ENCODE results near the gene CORO1C.

DNA sequence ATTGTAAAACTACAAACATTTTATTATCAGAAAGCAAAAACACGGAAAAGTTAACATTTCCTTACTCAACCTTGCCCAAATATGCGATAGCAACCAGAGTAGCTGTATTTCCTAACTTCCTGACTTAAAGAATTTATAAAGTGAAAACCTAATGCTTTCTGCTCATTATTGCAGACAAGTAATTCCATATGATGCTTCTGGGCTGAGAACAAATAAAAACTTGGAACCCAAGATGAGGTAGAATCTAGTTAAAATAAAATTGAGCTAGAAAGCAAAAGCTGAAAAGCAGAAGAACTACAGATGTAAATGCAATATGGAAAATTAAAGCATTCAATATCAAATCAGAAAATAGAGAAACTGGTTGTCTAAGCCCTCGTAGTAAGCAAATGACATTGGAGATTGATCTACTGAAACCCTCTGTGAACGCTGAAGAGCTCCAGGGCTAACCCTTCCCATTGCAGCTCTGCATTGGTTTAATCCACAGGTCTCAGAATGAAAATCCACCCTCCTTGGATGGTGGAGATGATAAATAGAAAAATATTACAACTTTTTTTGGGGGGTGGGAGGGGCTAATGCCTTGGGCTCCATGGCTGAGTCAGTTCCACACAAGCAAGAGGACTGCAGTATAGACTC, 40.7 kb downstream of the CORO1C start:
- TF ChIP-seq, protein P1, sequence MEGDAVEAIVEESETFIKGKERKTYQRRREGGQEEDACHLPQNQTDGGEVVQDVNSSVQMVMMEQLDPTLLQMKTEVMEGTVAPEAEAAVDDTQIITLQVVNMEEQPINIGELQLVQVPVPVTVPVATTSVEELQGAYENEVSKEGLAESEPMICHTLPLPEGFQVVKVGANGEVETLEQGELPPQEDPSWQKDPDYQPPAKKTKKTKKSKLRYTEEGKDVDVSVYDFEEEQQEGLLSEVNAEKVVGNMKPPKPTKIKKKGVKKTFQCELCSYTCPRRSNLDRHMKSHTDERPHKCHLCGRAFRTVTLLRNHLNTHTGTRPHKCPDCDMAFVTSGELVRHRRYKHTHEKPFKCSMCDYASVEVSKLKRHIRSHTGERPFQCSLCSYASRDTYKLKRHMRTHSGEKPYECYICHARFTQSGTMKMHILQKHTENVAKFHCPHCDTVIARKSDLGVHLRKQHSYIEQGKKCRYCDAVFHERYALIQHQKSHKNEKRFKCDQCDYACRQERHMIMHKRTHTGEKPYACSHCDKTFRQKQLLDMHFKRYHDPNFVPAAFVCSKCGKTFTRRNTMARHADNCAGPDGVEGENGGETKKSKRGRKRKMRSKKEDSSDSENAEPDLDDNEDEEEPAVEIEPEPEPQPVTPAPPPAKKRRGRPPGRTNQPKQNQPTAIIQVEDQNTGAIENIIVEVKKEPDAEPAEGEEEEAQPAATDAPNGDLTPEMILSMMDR (IDR thresholded peaks at IDR 0.05), result no peak
- TF ChIP-seq POLR2A (IDR thresholded peaks at IDR 0.05), result no peak

Measured in right lobe of liver (tissue), 4 donors.